BLaER1 treated with 17β-estradiol and CSF1 and Interleukin-3, amounts not matched to agents 10 nM and 100 nM (cell line): ENCODE results near the gene ZBTB46.

Source experiments
- H3K27ac ChIP-seq, 11 experiments: shearing (Covaris generic); formaldehyde crosslinking; 2 replicates each; pipeline ENCODE4 v1.8.1; 2022
- H3K27me3 ChIP-seq, 11 experiments: shearing (Covaris generic); formaldehyde crosslinking; 2 replicates each; pipeline ENCODE4 v1.8.1; 2022
- H3K36me3 ChIP-seq, 11 experiments: shearing (Covaris generic); formaldehyde crosslinking; 2 replicates each; pipeline ENCODE4 v1.8.1; 2022
- H3K4me1 ChIP-seq, 10 experiments: shearing (Covaris generic); formaldehyde crosslinking; 2 replicates each; pipeline ENCODE4 v1.8.1; 2022
- H3K4me2 ChIP-seq, 11 experiments: shearing (Covaris generic); formaldehyde crosslinking; 2 replicates each; pipeline ENCODE4 v1.8.1; 2022
- H3K4me3 ChIP-seq, 10 experiments: shearing (Covaris generic); formaldehyde crosslinking; 2 replicates each; pipeline ENCODE4 v1.8.1; 2022
- H3K9ac ChIP-seq, 11 experiments: shearing (Covaris generic); formaldehyde crosslinking; 2 replicates each; pipeline ENCODE4 v1.8.1; 2022
- H3K9me3 ChIP-seq, 11 experiments: shearing (Covaris generic); formaldehyde crosslinking; replicated peaks in 1 of 11; 2 replicates each; pipeline ENCODE4 v1.8.1; 2022
- H4K20me1 ChIP-seq, 11 experiments: shearing (Covaris generic); formaldehyde crosslinking; 2 replicates each; pipeline ENCODE4 v1.8.1; 2022
- Cebpa-rat ChIP-seq, 11 experiments: shearing (Covaris generic); IDR thresholded peaks; 2 replicates each; pipeline ENCODE4 v1.8.1; 2022

Gene ZBTB46

DNA sequence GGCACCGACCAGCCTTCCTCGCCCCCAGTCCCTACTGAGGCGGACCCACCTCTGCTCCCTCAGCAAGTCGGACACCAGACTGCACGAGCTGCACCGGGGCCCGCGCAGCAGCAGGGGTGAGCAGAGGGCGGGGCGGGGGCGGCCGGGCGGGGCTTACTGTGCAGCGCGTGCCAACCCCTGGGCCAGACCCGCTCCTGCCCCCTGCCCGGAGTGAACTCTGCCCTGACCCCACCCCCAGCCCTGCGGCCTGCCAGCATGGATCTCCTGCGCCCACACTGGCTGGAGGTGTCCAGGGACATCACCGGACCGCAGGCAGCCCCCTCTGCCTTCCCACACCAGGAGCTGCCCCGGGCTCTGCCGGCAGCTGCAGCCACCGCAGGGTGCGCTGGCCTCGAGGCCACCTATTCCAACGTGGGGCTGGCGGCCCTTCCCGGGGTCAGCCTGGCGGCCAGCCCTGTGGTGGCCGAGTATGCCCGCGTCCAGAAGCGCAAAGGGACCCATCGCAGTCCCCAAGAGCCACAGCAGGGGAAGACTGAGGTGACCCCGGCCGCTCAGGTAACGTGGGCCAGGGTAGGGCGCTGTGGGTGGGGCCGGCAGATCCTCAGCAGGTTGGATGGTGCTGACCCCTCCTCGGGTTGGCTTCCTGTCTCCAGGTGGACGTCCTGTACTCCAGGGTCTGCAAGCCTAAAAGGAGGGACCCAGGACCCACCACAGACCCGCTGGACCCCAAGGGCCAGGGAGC is 92.9 kb downstream of the ZBTB46 start:
- Histone ChIP-seq H3K9me3 (no peaks in the 10 kb centered on the region), H3K36me3 (peaks cover 26 to 48% (median 37%) of the 10 kb centered on the region in 11 experiments), H3K4me3 (peak overlapping the region; percentile 3 to 75 (median 68); a peak in 14 of 20 replicates), H3K9ac (peak overlapping the region in 7 of 11 experiments; percentile 48 to 90 (median 68); a peak in 11 of 22 replicates), H3K4me1 (peaks cover 54 to 87% (median 79%) of the 10 kb centered on the region in 10 experiments), H4K20me1 (peaks cover 39 to 79% (median 64%) of the 10 kb centered on the region in 11 experiments), H3K27me3 (peaks cover 0 to 27% (median 0%) of the 10 kb centered on the region in 11 experiments; a peak in 7 of 22 replicates), H3K27ac (peak overlapping the region in 3 of 11 experiments; percentile 0 to 23 (median 5); a peak in 2 of 22 replicates), H3K4me2 (peak overlapping the region; percentile 95 to 100 (median 99))
- no peak for TF ChIP-seq Cebpa-rat (IDR thresholded peaks at IDR 0.05)

DNA sequence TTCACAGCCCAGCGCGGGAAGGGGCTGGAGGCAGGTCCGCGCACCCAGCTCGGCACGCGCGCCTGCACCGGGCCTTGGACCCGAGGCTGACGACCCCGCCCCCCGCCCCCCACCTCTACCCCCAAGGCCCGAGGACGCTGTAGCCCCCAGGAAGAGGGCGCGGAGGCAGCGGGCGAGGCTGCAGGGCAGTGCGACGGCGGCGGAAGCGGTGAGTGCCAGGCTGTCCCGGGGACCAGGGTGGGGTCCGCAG is 93.4 kb downstream of the ZBTB46 start:
- peak overlapping the region in 6 of 11 experiments; percentile 51 to 90 (median 74); a peak in 11 of 22 replicates for H3K9ac ChIP-seq
- no peaks in the 10 kb centered on the region for H3K9me3 ChIP-seq
- H3K27me3 ChIP-seq, result peaks cover 0 to 27% (median 0%) of the 10 kb centered on the region in 11 experiments; a peak in 7 of 22 replicates
- TF ChIP-seq Cebpa-rat (IDR thresholded peaks at IDR 0.05), result no peak
- H3K27ac ChIP-seq, result peak overlapping the region in 6 of 11 experiments; percentile 43 to 79 (median 75); a peak in 8 of 22 replicates
- H3K4me3 ChIP-seq, result peak overlapping the region in 9 of 10 experiments; percentile 26 to 74 (median 52); a peak in 14 of 20 replicates
- H3K4me1 ChIP-seq, result peaks cover 54 to 88% (median 83%) of the 10 kb centered on the region in 10 experiments
- peaks cover 31 to 50% (median 36%) of the 10 kb centered on the region in 11 experiments for H3K36me3 ChIP-seq
- peaks cover 39 to 84% (median 69%) of the 10 kb centered on the region in 11 experiments for H4K20me1 ChIP-seq
- peak overlapping the region; percentile 95 to 100 (median 99) for H3K4me2 ChIP-seq

DNA sequence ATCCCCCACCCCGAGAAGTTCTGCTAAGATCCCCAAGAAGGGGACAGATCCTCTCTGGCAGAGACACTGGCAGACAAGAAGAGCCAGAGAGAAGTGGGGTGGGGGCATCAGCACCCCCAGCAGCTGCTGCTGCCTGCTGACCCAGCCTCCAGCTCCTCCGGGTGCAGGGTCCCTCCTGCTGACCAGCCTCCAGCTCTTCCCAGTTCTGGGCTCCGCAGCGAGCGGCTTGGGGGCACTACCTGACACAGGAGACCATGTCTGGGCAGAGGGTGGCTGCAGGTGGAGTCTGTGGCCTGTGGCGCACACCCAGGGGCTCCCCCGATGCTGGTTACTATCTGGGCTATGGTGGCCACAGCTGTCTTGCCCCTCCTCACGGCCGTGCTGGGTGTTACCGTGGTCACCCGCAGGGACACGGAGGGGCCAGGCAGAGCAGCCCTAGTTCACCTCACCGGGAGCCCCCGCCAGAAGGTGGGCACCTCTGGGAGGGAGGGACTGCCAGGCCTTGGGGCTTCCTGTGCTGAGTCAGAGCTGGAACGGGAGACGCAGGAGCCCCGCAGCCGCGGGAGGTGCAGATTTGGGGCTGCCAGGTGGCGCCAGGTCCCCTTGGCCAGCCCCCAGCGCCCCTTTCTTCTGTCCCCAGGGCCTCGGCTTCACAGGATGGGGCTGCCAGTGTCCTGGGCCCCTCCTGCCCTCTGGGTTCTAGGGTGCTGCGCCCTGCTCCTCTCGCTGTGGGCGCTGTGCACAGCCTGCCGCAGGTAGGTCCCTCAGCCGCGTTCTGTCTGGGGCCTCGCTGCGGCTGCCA is 94.0 kb downstream of the ZBTB46 start:
- TF ChIP-seq Cebpa-rat (IDR thresholded peaks at IDR 0.05), result no peak
- H3K36me3 ChIP-seq, result peaks cover 29 to 45% (median 36%) of the 10 kb centered on the region in 11 experiments
- H3K4me2 ChIP-seq, result peak overlapping the region; percentile 95 to 100 (median 99)
- peak overlapping the region in 7 of 11 experiments; percentile 7 to 79 (median 74); a peak in 13 of 22 replicates for H3K27ac ChIP-seq
- H3K4me3 ChIP-seq, result peak overlapping the region in 9 of 10 experiments; percentile 26 to 74 (median 52); a peak in 15 of 20 replicates
- H3K9ac ChIP-seq, result peak overlapping the region in 9 of 11 experiments; percentile 21 to 90 (median 54); a peak in 15 of 22 replicates
- no peaks in the 10 kb centered on the region for H3K9me3 ChIP-seq
- peaks cover 39 to 88% (median 70%) of the 10 kb centered on the region in 11 experiments for H4K20me1 ChIP-seq
- H3K27me3 ChIP-seq, result peaks cover 0 to 27% (median 0%) of the 10 kb centered on the region in 11 experiments; a peak in 7 of 22 replicates
- peaks cover 54 to 90% (median 87%) of the 10 kb centered on the region in 10 experiments for H3K4me1 ChIP-seq

DNA sequence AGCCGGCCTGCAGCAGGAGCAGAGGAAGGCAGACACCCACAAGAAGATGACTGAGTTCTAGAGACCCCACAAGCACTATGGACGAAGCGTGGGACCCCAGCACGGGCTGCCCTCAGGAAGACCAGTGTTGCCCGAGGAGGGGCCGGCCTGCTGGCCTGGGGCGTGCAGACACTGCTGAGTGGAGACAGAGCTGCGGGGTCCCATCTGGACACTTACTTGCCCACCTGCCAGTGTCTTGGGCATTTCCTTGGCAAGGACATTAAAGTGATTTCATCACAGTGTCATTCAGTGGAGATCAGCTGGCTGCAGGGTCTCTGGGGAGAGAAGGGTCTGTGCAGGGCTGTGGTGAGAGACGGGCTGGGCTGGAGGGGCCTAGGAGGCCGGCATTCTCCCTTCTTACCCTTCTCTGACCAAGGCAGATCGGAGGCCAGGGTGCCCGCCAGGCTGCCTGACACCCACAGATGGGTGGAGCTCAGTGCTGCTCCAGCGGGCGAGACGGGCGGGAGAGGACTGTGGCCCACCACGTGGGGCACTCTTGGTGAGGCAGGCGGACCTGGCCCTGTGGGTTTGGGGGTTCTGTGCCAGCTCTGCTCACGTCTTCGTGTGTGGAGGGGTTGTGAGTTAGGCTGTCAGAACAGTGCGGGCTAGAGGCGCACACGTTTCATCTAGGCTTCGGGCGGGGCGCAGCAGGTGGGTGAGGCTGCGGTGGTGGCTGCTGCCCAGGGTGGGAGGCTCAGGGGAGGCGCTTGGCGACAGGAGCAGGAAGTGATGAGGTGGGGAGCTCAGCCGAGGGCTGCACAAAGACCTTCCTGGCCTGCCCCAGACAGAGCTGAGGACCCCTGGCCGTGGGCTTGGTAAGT is 95.0 kb downstream of the ZBTB46 start, which contains the start of gene LIME1:
Gene LIME1 (plus strand): TSS at position 806 of the 860 bp plus-strand sequence. CDS start 886 bp downstream, outside the sequence.
- Histone ChIP-seq H4K20me1 (peaks cover 39 to 91% (median 73%) of the 10 kb centered on the region in 11 experiments), H3K27ac (peak within 1 kb of the TSS in 7 of 11 experiments; percentile 7 to 79 (median 74); a peak in 14 of 22 replicates)

DNA sequence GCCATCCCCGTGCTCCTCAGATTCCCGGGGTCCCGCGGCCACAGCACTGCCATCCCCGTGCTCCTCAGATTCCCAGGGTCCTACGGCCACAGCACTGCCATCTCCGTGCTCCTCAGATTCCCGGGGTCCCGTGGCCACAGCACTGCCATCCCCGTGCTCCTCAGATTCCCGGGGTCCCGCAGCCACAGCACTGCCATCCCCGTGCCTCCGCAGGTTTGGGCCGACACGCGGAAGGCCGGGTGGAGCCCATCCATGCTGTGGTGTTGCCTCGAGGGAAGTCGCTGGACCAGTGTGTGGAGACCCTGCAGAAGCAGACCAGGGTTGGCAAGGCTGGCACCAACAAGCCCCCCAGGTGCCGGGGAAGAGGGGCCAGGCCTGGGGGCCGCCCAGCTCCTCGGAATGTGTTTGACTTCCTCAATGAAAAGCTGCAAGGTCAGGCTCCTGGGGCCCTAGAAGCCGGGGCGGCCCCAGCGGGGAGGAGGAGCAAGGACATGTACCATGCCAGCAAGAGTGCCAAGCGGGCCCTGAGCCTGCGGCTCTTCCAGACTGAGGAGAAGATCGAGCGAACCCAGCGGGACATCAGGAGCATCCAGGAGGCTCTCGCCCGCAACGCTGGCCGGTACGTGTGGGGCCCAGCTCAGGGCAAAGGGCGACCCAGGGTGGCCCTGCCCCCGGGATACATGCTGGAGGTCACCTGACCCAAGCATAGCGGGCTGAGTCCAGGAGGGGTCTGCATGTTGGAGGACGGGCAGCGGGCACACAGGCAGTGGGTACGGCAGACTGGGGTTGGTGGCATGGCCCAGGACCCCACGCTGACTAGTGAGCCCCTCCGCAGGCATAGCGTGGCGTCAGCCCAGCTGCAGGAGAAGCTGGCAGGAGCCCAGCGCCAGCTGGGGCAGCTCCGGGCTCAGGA is 95.9 kb downstream of the ZBTB46 start:
- Histone ChIP-seq H3K4me2 (peak overlapping the region; percentile 95 to 100 (median 99)), H3K36me3 (peaks cover 27 to 47% (median 33%) of the 10 kb centered on the region in 11 experiments), H3K27me3 (peaks cover 0 to 27% (median 0%) of the 10 kb centered on the region in 11 experiments; a peak in 7 of 22 replicates), H3K9me3 (no peaks in the 10 kb centered on the region), H4K20me1 (peaks cover 31 to 91% (median 78%) of the 10 kb centered on the region in 11 experiments), H3K4me3 (no peak overlapping the region; a peak in 1 of 20 replicates), H3K27ac (peak overlapping the region in 7 of 11 experiments; percentile 1 to 79 (median 74); a peak in 12 of 22 replicates), H3K9ac (peak overlapping the region in 8 of 11 experiments; percentile 7 to 90 (median 64); a peak in 9 of 22 replicates), H3K4me1 (peaks cover 52 to 91% (median 87%) of the 10 kb centered on the region in 10 experiments)
- no peak for TF ChIP-seq Cebpa-rat (IDR thresholded peaks at IDR 0.05)

More for the DNA sequence above, 95.0 kb downstream of the ZBTB46 start, which contains the start of gene LIME1:
- peaks cover 25 to 44% (median 32%) of the 10 kb centered on the region in 11 experiments for H3K36me3 ChIP-seq
- H3K4me2 ChIP-seq, result peak within 1 kb of the TSS; percentile 95 to 100 (median 99)
- peaks cover 0 to 27% (median 0%) of the 10 kb centered on the region in 11 experiments; a peak in 7 of 22 replicates for H3K27me3 ChIP-seq
- no peaks in the 10 kb centered on the region for H3K9me3 ChIP-seq
- H3K4me1 ChIP-seq, result peaks cover 52 to 90% (median 87%) of the 10 kb centered on the region in 10 experiments
- H3K9ac ChIP-seq, result peak within 1 kb of the TSS in 10 of 11 experiments; percentile 8 to 90 (median 54); a peak in 15 of 22 replicates
- H3K4me3 ChIP-seq, result peak within 1 kb of the TSS in 9 of 10 experiments; percentile 26 to 74 (median 52); a peak in 15 of 20 replicates
- peak in 1 of 11 experiments; percentile 33; a peak in 1 of 22 replicates for TF ChIP-seq Cebpa-rat (IDR thresholded peaks at IDR 0.05)

DNA sequence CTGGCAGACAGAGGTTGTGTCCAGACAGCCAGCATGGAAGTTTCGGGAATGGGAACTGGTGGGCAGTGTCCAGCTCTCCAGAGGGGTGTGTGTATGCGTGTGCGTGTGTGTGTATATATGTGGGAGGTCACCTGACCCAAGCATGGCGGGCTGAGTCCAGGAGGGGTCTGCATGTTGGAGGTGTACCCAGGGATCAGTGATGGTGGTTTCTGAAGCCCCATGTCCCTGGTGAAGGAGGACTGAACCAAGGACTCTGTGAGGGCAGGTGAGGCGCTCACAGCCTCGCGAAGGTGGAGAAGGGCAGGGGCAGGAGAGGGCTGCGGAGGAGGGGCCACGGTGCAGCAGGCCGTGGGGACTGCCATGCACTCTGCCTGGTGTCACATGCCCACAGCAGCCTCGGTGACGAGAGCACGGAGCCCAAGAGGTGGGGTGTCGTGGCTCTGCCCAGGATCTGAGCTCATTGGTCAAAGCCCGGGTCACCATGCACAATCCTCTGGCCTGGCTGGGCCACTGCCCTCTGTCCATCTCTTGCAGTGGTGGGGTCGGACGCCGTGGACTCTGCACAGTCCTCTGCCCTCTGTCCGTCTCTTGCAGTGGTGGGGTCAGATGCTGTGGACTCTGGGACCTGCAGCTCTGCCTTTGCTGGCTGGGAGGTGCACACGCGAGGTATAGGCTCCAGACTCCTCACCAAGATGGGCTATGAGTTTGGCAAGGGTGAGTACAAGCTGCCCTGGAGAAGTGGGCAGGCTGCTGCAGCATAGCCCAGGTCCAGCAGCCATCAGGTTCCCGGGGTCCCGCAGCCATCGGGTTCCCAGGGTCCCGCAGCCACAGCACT is 96.7 kb downstream of the ZBTB46 start:
- Histone ChIP-seq H3K36me3 (peaks cover 34 to 55% (median 39%) of the 10 kb centered on the region in 11 experiments), H3K27ac (peak overlapping the region in 4 of 11 experiments; percentile 74 to 79 (median 76); a peak in 6 of 22 replicates), H3K9ac (peak overlapping the region in 3 of 11 experiments; percentile 49 to 74 (median 53); a peak in 4 of 22 replicates), H3K27me3 (peaks cover 0 to 27% (median 0%) of the 10 kb centered on the region in 11 experiments; a peak in 7 of 22 replicates), H3K9me3 (no peaks in the 10 kb centered on the region), H3K4me3 (no peak overlapping the region), H3K4me1 (peaks cover 61 to 99% (median 96%) of the 10 kb centered on the region in 10 experiments), H3K4me2 (peak overlapping the region in 10 of 11 experiments; percentile 95 to 100 (median 99); a peak in 18 of 22 replicates), H4K20me1 (peaks cover 31 to 97% (median 78%) of the 10 kb centered on the region in 11 experiments)
- TF ChIP-seq Cebpa-rat (IDR thresholded peaks at IDR 0.05), result no peak
